K562 (cell line): Measurements from ENCODE around the gene NFKB2. TPM values are rescaled to one million over a fixed set of nuclear protein-coding genes. Genes with fewer than 3 reads are reported as not detected.
A peak's percentile ranks its signal among the peaks of the same experiment; 100 is the strongest.

Source experiments
- ATAC-seq: fragments of 200-7000 bp; cut with Tn5 transposase; 3 replicates; pipeline ENCODE4 v1.9.1; 2020; ENCODE audit warnings: moderate library complexity
- BruUV-seq: library from RNA; stranded (reverse); fragments of 400-500 nt; replicated peaks from 2 replicates; lab custom pipeline; 2021; lab: Mats Ljungman, UMichigan
- CTCF ChIA-PET: fragments of 300-600 bp; formaldehyde crosslinking; extraction: SDS; loops from one replicate; lab custom pipeline; 2021; ENCODE audit warnings: low intra/inter-chr PET ratio; lab: Yijun Ruan, JAX
- POLR2A ChIA-PET: fragments of 300-600, 350-650 bp; sonication (Branson Sonifier 250); formaldehyde crosslinking; extraction: SDS; loops from one replicate; lab custom pipeline; 2021; ENCODE audit warnings: antibody characterized with exemption, inconsistent platforms; lab: Yijun Ruan, JAX
- DNase-seq, 4 experiments: peaks; one replicate each; pipeline versions ENCODE4 v3.0.0 to v3.0.0-alpha.2; 2011 to 2018; ENCODE audit warnings: low spot score in 3 of 4, mixed read lengths in 3 of 4; ENCODE audit errors: extremely low read depth in 1 of 4
- FAIRE-seq: peaks from 2 replicates; lab custom pipeline; 2011; peaks lifted over from hg19 to GRCh38; lab: Jason Lieb, UNC
- H2AFZ ChIP-seq: 2 replicates; pipeline ENCODE4 v1.6.0; 2011; ENCODE audit warnings: low read depth, low read length, control low read depth, inconsistent platforms
- H3K27ac ChIP-seq: fragments of 200-600 bp; 3 replicates; pipeline ENCODE4 v1.8.0; 2011; ENCODE audit warnings: low read depth, mild to moderate bottlenecking, control low read depth, inconsistent platforms, low read length, moderate library complexity, mixed read lengths; ENCODE audit errors: extremely low read depth
- H3K27me3 ChIP-seq, 2 experiments: fragments of 300-600 bp in 1 of 2; 2 replicates in 1 of 2; 3 replicates in 1 of 2; pipeline versions ENCODE4 v1.6.0 to v1.8.0; 2011; ENCODE audit warnings: inconsistent platforms in 2 of 2, low read length in 2 of 2, mild to moderate bottlenecking in 1 of 2, mixed read lengths in 1 of 2, moderate library complexity in 1 of 2; ENCODE audit not compliant: control insufficient read depth in 2 of 2, insufficient read depth in 2 of 2
- H3K36me3 ChIP-seq: fragments of 300-600 bp; 3 replicates; pipeline ENCODE4 v1.8.0; 2011; ENCODE audit warnings: mild to moderate bottlenecking, low read length, inconsistent platforms; ENCODE audit not compliant: control insufficient read depth, insufficient read depth
- H3K4me1 ChIP-seq, 2 experiments: fragments of 200-600 bp in 1 of 2; replicated peaks in 1 of 2; 2 replicates in 1 of 2; 3 replicates in 1 of 2; pipeline versions ENCODE4 v1.5.1 to v1.8.0; 2011; ENCODE audit warnings: inconsistent platforms in 2 of 2, low read length in 2 of 2, mild to moderate bottlenecking in 1 of 2, mixed read lengths in 1 of 2, moderate library complexity in 1 of 2; ENCODE audit not compliant: control insufficient read depth in 2 of 2, insufficient read depth in 2 of 2
- H3K4me2 ChIP-seq: 2 replicates; pipeline ENCODE4 v1.6.1; 2011; ENCODE audit warnings: low read length, control low read depth, inconsistent platforms, mixed read lengths; ENCODE audit not compliant: insufficient read depth
- H3K4me3 ChIP-seq: fragments of 200-600 bp; sonication (generic), shearing (Covaris generic); 2 replicates; pipeline ENCODE4 v1.5.1; 2016; ENCODE audit warnings: control low read depth, inconsistent platforms
- H3K79me2 ChIP-seq: fragments of 200-600 bp; 3 replicates; pipeline ENCODE4 v1.8.0; 2011; ENCODE audit warnings: low read length, inconsistent platforms; ENCODE audit not compliant: control insufficient read depth, insufficient read depth
- H3K9ac ChIP-seq, 2 experiments: 2 replicates each; pipeline versions ENCODE4 v1.6.0 to v1.6.1; 2011; ENCODE audit warnings: low read depth in 2 of 2, low read length in 2 of 2, control low read depth in 1 of 2, inconsistent platforms in 1 of 2, mild to moderate bottlenecking in 1 of 2, mixed read lengths in 1 of 2; ENCODE audit not compliant: insufficient read depth in 1 of 2
- H3K9me1 ChIP-seq: one replicate; pipeline ENCODE4 v1.6.0; 2011; ENCODE audit warnings: inconsistent platforms, mild to moderate bottlenecking, low read length, moderate library complexity; ENCODE audit not compliant: control insufficient read depth, insufficient read depth
- H3K9me3 ChIP-seq: replicated peaks from 2 replicates; pipeline ENCODE4 v1.5.1; 2011; ENCODE audit warnings: low read depth, low read length, inconsistent platforms; ENCODE audit not compliant: control insufficient read depth, insufficient read depth
- H4K20me1 ChIP-seq: replicated peaks from 2 replicates; pipeline ENCODE4 v1.6.1; 2011; ENCODE audit warnings: low read length, inconsistent platforms, mixed read lengths; ENCODE audit not compliant: control insufficient read depth, insufficient read depth
- BACH1 ChIP-seq: fragments of 200-800 bp; sonication (Bioruptor generic); IDR thresholded peaks from 2 replicates; pipeline ENCODE4 v1.6.1; 2016; ENCODE audit warnings: missing genetic modification characterization, missing compliant biosample characterization
- CEBPB ChIP-seq: fragments of 450-650 bp; IDR thresholded peaks from 2 replicates; pipeline ENCODE4 v1.6.1; 2016; ENCODE audit warnings: missing genetic modification characterization, missing compliant biosample characterization
- CXXC5 ChIP-seq: fragments of 250-450 bp; sonication (Bioruptor Pico); IDR thresholded peaks from 2 replicates; pipeline ENCODE4 v1.8.0; 2022; ENCODE audit warnings: inconsistent platforms, mild to moderate bottlenecking, moderate library complexity
- GATAD2B ChIP-seq: fragments of 450-650 bp; IDR thresholded peaks from 2 replicates; pipeline ENCODE4 v1.6.1; 2017; ENCODE audit warnings: mild to moderate bottlenecking, borderline replicate concordance
- HLTF ChIP-seq: fragments of 450-650 bp; IDR thresholded peaks from 2 replicates; pipeline ENCODE4 v1.6.1; 2016
- MCM2 ChIP-seq: fragments of 450-650 bp; IDR thresholded peaks from 2 replicates; pipeline ENCODE4 v1.6.1; 2017; ENCODE audit warnings: low read depth, mild to moderate bottlenecking
- MTA2 ChIP-seq: fragments of 450-650 bp; IDR thresholded peaks from 2 replicates; pipeline ENCODE4 v1.6.1; 2016; ENCODE audit warnings: low read depth
- SMAD4 ChIP-seq: fragments of 250-450 bp; sonication (Bioruptor Pico); conservative IDR thresholded peaks from 2 replicates; pipeline ENCODE4 v1.8.0; 2021; ENCODE audit warnings: inconsistent platforms, mild to moderate bottlenecking, moderate library complexity
- SP1 ChIP-seq: sonication (generic); formaldehyde crosslinking; IDR thresholded peaks from 2 replicates; pipeline ENCODE4 v1.8.1; 2022; ENCODE audit warnings: mild to moderate bottlenecking, missing genetic modification reagents
- TFE3 ChIP-seq: fragments of 450-650 bp; formaldehyde crosslinking; IDR thresholded peaks from 2 replicates; pipeline ENCODE4 v1.4.0; 2020; ENCODE audit warnings: mild to moderate bottlenecking, mixed read lengths
- TOE1 ChIP-seq, 2 experiments: fragments of 450-650 bp in 1 of 2; sonication (generic) in 1 of 2; formaldehyde crosslinking in 1 of 2; IDR thresholded peaks; 2 replicates each; pipeline versions ENCODE4 v1.7.1 to v1.8.0; 2016 to 2022; ENCODE audit warnings: borderline replicate concordance in 2 of 2, mild to moderate bottlenecking in 2 of 2, antibody characterized with exemption in 1 of 2, inconsistent platforms in 1 of 2, low read depth in 1 of 2, missing genetic modification reagents in 1 of 2, moderate library complexity in 1 of 2
- YY1 ChIP-seq, 3 experiments: IDR thresholded peaks; 2 replicates each; pipeline ENCODE4 v1.6.1; 2011; ENCODE audit warnings: low read length in 2 of 3, mild to moderate bottlenecking in 2 of 3, moderate library complexity in 2 of 3, borderline replicate concordance in 1 of 3, control low read depth in 1 of 3, low read depth in 1 of 3; ENCODE audit not compliant: insufficient read depth in 3 of 3, insufficient replicate concordance in 2 of 3, control insufficient read depth in 1 of 3, insufficient read length in 1 of 3; ENCODE audit errors: extremely low read depth in 1 of 3
- ZNF212 ChIP-seq: fragments of 450-650 bp; formaldehyde crosslinking; IDR thresholded peaks from 2 replicates; pipeline ENCODE4 v1.4.0; 2020; ENCODE audit warnings: mild to moderate bottlenecking
- ZNF395 ChIP-seq: fragments of 200-800 bp; sonication (Bioruptor generic); IDR thresholded peaks from 2 replicates; pipeline ENCODE4 v1.6.1; 2017; ENCODE audit warnings: missing genetic modification characterization, missing compliant biosample characterization
- WGBS: fragments of 100-300 bp; shearing (Covaris generic); methylation state at CpG from one replicate; pipeline ENCODE4 v1.1.6; 2016; ENCODE audit warnings: low coverage, mixed read lengths; ENCODE audit not compliant: insufficient coverage; ENCODE audit errors: missing lambda C conversion rate; 5-methylcytosine and 5-hydroxymethylcytosine counted together
- in situ Hi-C: fragments of 300-500 bp; cut with MboI; formaldehyde crosslinking; loops from 4 replicates; pipeline ENCODE4 v1.15.0; 2018; ENCODE audit warnings: inconsistent platforms, mixed read lengths
- intact Hi-C: fragments of 100-400 bp; cut with micrococcal nuclease; formaldehyde crosslinking; loops from 2 replicates; pipeline ENCODE4 v1.14.2; 2022
- polyA plus RNA-seq, 8 experiments: library from polyadenylated mRNA; depleted of rRNA in 4 of 8; stranded (reverse) in 5 of 8; unstranded in 3 of 8; fragments of >200 nt; fragmentation: Nextera tagmentation in 2 of 8; fragmentation: Illumina TruSeq in 1 of 8; extraction: Ambion mirVana in 2 of 8; extraction: Trizol in 1 of 8; gene quantifications; 2 replicates each; pipeline versions ENCODE4 v1.2.1 to v1.2.3, GENCODE V29; 2011 to 2014; ENCODE audit warnings: inconsistent platforms in 1 of 8, missing spikeins in 1 of 8
- total RNA-seq, 7 experiments: library from RNA; depleted of rRNA in 6 of 7; stranded (reverse); fragments of >200 nt in 6 of 7; fragmentation: Illumina TruSeq in 2 of 7; extraction: Trizol in 2 of 7; gene quantifications; 2 replicates each; pipeline versions ENCODE4 v1.2.1 to v1.2.3, GENCODE V29; 2011 to 2021; ENCODE audit warnings: low replicate concordance in 1 of 7
- TF ChIP-seq, protein P1 (sequence below): sonication (generic); formaldehyde crosslinking; IDR thresholded peaks from 2 replicates; pipeline ENCODE4 v1.8.1; 2023; ENCODE audit warnings: mild to moderate bottlenecking, missing genetic modification reagents

The NFKB2 gene
- total and polyA plus RNA-seq, 9 of the 15 experiments (the other 6 are each of a cell fraction or from before 2014, with no cell fraction given) = 0.07 to 20.3 (median 7.9) TPM

DNA sequence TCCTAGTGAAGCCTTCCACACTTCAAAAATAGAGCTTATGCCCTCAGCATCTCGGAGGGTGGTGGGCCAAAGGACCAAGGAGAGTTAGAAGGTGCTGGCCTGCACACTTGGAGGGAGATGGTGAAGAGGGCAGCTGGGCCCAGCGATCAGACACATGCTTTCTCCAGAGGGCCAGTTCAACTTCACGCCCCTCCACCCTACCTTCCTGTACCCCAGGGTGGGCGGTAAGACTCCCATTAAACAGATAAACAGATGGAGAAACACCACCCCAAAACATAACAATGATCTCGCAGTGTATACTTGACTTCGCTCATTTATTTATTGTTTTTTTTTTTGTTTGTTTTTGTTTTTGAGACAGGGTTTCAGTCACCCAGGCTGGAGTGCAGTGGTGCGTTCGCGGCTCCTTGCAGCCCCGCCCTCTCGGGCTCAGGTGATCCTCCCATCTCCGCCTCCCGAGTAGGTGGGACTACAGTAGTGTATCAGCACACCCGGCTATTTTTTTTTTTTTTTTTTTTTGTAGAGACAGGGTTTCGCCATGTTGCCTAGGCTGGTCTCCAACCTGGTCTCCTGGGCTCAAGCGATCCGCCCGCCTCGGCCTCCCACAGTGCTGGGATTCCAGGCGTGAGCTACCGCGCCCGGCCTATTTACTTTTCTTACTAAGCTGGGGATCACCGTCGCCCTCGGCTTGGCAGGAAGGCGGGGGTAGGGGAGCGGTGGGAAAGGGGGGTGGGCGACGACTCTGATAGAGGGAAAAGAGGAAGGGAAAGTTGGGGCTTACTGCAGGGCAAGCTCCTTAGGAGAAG is 54.0 kb downstream of the NFKB2 start:
- Histone ChIP-seq H3K9me3 (no peaks in the 10 kb centered on the region), H3K4me2 (peak overlapping the region; percentile 94), H2AFZ (peak overlapping the region; percentile 92), H3K9me1 (no peaks in the 10 kb centered on the region), H3K4me1 (peaks cover 23 to 38% of the 10 kb centered on the region in 2 experiments), H4K20me1 (no peaks in the 10 kb centered on the region), H3K9ac (peak overlapping the region; percentile 90 to 94), H3K36me3 (peaks cover 26% of the 10 kb centered on the region; the same call in 2 of the 3 replicates), H3K4me3 (peak overlapping the region; percentile 80), H3K27ac (peak overlapping the region; percentile 95), H3K79me2 (peaks cover 43% of the 10 kb centered on the region), H3K27me3 (no peaks in the 10 kb centered on the region)
- in situ Hi-C loops = loop anchor here (25.0 kb wide), 1 partner anchor 612 kb away; the partner anchor contains the start of gene KCNIP2
- POLR2A ChIA-PET = interaction anchor here (0.6 to 2.5 kb wide), 11 partner anchors 8 to 1653 kb away, joined by 3 to 14 read pairs (median 4); partner anchors contain the start of genes CUEDC2 and FBXL15
- CTCF ChIA-PET = no interaction called here
- peak; percentile 40 to 90 (median 53) for DNase-seq
- ATAC-seq = peak; percentile 85
- WGBS = 11% methylated on average over 16 of the region's 30 CpGs
- peak; percentile 82 for FAIRE-seq
- BruUV-seq = TSS peak; percentile 72
- intact Hi-C loops = no loop called here
- TF ChIP-seq CEBPB (tag) (no peak), GATAD2B (no peak), CXXC5 (0 out of 2 replicates have a peak, but pooled peaks have one; percentile 6), TFE3 (no peak), ZNF395 (CRISPR knock-in tag) (0 out of 2 replicates have a peak, but pooled peaks have one; percentile 11), YY1 (IDR thresholded peaks at IDR 0.05; ENCODE audit: borderline replicate concordance in 1 of 3, control insufficient read depth in 1 of 3, extremely low read depth in 1 of 3, insufficient read depth in 3 of 3, insufficient read length in 1 of 3, insufficient replicate concordance in 2 of 3, low read depth in 1 of 3, low read length in 2 of 3) (peak in 1 of 3 experiments; percentile 41), TOE1 (IDR thresholded peaks at IDR 0.05; ENCODE audit: borderline replicate concordance) (no peak), TOE1 (CRISPR knock-in tag; IDR thresholded peaks at IDR 0.05; ENCODE audit: borderline replicate concordance, low read depth) (0 out of 2 replicates have a peak, but pooled peaks have one; percentile 30), MTA2 (no peak), HLTF (no peak), BACH1 (tag) (no peak), SMAD4 (CRISPR knock-in tag) (no peak), ZNF212 (no peak), SP1 (0 out of 2 replicates have a peak, but pooled peaks have one; percentile 45), MCM2 (no peak)
- TF ChIP-seq, protein P1, sequence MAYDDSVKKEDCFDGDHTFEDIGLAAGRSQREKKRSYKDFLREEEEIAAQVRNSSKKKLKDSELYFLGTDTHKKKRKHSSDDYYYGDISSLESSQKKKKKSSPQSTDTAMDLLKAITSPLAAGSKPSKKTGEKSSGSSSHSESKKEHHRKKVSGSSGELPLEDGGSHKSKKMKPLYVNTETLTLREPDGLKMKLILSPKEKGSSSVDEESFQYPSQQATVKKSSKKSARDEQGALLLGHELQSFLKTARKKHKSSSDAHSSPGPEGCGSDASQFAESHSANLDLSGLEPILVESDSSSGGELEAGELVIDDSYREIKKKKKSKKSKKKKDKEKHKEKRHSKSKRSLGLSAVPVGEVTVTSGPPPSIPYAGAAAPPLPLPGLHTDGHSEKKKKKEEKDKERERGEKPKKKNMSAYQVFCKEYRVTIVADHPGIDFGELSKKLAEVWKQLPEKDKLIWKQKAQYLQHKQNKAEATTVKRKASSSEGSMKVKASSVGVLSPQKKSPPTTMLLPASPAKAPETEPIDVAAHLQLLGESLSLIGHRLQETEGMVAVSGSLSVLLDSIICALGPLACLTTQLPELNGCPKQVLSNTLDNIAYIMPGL (CRISPR knock-in tag) = no peak
